ENCODE data around the gene ALDH8A1. TPM values are rescaled to one million over a fixed set of nuclear protein-coding genes. Genes with fewer than 3 reads are reported as not detected.

ALDH8A1 gene
- total and polyA plus RNA-seq, 2 of the 8 experiments (the other 6 are each of a cell fraction or from before 2014, with no cell fraction given): 0.08 to 0.28 TPM

- TF ChIP-seq JUN (IDR thresholded peaks at IDR 0.05; ENCODE audit: low read depth, low read length) (no peak), RBBP5 (IDR thresholded peaks at IDR 0.05; ENCODE audit: borderline replicate concordance, low read depth, low read length) (no peak), KDM5A (IDR thresholded peaks at IDR 0.05; ENCODE audit: low read length) (no peak), ZNF274 (IDR thresholded peaks at IDR 0.05; ENCODE audit: borderline replicate concordance, extremely low read depth, low read length) (no peak), MAFK (IDR thresholded peaks at IDR 0.05; ENCODE audit: low read depth, low read length) (no peak)
Measured at GRCh38 chr6:134999107-134999506, 49.2 kb upstream of the ALDH8A1 start (continued).
